ENCODE measurements around the gene CLK4.

DNA sequence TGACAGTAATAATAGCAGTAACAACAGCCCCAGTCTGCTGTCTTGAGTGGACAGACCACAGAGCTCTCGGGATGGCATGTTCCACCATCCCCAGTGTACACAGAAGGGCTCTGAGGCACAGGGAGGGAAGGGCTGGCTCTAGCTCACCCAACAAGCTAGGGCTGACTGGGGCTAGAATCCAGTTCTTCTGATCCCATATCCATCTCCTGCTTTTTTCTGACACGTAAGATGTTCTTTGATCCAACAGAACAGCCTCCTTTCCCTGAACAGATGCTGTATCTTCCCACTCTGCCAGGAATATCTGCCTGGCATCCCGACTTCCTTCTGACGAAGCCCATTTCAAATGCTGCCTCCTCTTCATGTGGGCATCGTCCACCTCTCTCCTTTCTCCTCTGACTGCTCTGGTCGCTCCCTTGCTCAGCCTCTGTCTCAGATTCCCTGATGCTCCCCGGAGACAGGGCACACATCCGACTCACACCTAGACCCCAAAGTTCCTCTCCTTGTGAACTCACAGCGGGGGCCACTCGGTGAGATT, 43.6 kb upstream of the CLK4 start:
- no peak for TF ChIP-seq YY1 (IDR thresholded peaks at IDR 0.05; ENCODE audit: insufficient read depth, insufficient read length)
- no peak for TF ChIP-seq ZNF274 (IDR thresholded peaks at IDR 0.05; ENCODE audit: low read depth, low read length)
